Sigmoid colon (tissue), 4 donors: Measurements from ENCODE around the gene SYT9.

ENCODE experiments used
- POLR2AphosphoS5 ChIP-seq, 4 donors: sonication (generic); formaldehyde crosslinking; IDR thresholded peaks; one replicate each; pipeline ENCODE4 v1.6.1; 2017; ENCODE audit warnings: antibody characterized with exemption in 4 of 4
- TF ChIP-seq, protein P1 (sequence below), 4 experiments: fragments of 450-650 bp in 3 of 4; fragments of 200-600 bp in 1 of 4; IDR thresholded peaks; one replicate each; pipeline ENCODE4 v1.5.1; 2016 to 2019; ENCODE audit warnings: antibody characterized with exemption in 4 of 4, mild to moderate bottlenecking in 3 of 4, moderate library complexity in 2 of 4

DNA sequence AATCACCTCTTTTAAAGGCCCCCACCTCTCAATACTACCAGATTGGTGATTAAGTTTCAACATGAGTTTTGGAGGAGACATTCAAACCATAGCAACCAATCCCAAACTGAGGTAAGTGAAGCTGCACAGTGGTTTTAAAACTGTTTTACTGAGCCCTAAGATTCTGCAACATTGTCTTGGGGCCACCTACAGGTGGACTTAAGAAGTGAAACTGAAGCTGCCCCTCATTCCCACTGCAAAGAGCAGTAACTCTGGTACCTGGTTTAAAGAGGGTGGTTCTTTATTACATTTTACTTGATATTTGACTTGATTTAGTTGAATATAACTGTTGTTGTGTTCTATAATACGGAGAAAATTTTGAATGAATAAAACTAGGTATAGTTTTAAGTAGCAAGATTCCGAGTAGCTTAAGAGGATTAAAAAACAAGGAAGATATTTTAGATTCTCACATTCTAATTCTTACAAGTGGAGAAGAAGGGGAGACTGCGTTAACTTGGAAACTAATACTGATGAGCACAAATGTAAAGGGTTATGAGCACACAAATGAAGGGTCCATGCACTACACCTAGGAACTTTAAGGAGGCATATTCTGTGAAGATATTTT lies 26.7 kb downstream of the SYT9 start:
- no peak for TF ChIP-seq POLR2AphosphoS5 (IDR thresholded peaks at IDR 0.05)
- TF ChIP-seq, protein P1, sequence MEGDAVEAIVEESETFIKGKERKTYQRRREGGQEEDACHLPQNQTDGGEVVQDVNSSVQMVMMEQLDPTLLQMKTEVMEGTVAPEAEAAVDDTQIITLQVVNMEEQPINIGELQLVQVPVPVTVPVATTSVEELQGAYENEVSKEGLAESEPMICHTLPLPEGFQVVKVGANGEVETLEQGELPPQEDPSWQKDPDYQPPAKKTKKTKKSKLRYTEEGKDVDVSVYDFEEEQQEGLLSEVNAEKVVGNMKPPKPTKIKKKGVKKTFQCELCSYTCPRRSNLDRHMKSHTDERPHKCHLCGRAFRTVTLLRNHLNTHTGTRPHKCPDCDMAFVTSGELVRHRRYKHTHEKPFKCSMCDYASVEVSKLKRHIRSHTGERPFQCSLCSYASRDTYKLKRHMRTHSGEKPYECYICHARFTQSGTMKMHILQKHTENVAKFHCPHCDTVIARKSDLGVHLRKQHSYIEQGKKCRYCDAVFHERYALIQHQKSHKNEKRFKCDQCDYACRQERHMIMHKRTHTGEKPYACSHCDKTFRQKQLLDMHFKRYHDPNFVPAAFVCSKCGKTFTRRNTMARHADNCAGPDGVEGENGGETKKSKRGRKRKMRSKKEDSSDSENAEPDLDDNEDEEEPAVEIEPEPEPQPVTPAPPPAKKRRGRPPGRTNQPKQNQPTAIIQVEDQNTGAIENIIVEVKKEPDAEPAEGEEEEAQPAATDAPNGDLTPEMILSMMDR (IDR thresholded peaks at IDR 0.05), result peak in 2 of 4 experiments; percentile 43 to 46
